Esophagus muscularis mucosa (tissue), 4 donors: ENCODE data around the gene NSL1.

Experiments
- EP300 ChIP-seq: sonication (generic); formaldehyde crosslinking; IDR thresholded peaks from one replicate; pipeline ENCODE4 v1.6.1; 2017; ENCODE audit warnings: antibody characterized with exemption
- POLR2A ChIP-seq: fragments of 450-650 bp; IDR thresholded peaks from one replicate; pipeline ENCODE4 v1.6.1; 2017; ENCODE audit warnings: antibody characterized with exemption, moderate library complexity, mild to moderate bottlenecking, low read depth
- POLR2AphosphoS5 ChIP-seq, 2 donors: sonication (generic); formaldehyde crosslinking; IDR thresholded peaks; one replicate each; pipeline ENCODE4 v1.6.1; 2017; ENCODE audit warnings: antibody characterized with exemption in 2 of 2
- TF ChIP-seq, protein P1 (sequence below), 3 experiments: fragments of 200-600 bp in 2 of 3; fragments of 450-650 bp in 1 of 3; sonication (generic) in 2 of 3; IDR thresholded peaks; one replicate each; pipeline ENCODE4 v1.5.1; 2017 to 2019; ENCODE audit warnings: antibody characterized with exemption in 3 of 3, mild to moderate bottlenecking in 2 of 3, moderate library complexity in 1 of 3

DNA sequence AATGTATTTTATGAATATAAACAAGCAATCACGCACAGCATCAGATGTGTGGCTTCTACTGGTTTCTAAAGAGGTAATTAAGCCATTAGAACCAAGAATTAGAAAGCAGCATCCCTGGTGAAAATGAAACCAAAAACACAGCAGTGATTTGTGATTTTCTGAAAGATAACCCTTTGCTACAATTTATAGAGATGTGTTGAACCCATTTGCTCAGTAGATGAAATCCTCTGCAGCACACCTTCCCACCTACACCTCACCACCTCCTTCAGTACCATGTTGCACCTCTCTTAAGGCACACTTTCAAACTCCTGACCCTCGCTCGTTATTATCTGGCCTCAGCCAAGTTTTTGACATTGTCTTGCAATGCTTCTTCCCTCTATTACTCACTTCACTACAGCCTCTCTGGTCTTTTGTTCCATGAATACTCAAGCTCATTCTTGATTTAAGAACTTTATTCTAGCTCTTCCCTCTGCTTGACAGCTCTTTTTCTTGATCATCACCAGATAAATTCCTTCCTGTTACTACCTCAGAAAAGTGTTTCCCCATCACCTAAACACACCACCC lies 38.6 kb downstream of the NSL1 start:
- no peak for TF ChIP-seq POLR2A
- no peak for TF ChIP-seq POLR2AphosphoS5 (IDR thresholded peaks at IDR 0.05)
- TF ChIP-seq, protein P1, sequence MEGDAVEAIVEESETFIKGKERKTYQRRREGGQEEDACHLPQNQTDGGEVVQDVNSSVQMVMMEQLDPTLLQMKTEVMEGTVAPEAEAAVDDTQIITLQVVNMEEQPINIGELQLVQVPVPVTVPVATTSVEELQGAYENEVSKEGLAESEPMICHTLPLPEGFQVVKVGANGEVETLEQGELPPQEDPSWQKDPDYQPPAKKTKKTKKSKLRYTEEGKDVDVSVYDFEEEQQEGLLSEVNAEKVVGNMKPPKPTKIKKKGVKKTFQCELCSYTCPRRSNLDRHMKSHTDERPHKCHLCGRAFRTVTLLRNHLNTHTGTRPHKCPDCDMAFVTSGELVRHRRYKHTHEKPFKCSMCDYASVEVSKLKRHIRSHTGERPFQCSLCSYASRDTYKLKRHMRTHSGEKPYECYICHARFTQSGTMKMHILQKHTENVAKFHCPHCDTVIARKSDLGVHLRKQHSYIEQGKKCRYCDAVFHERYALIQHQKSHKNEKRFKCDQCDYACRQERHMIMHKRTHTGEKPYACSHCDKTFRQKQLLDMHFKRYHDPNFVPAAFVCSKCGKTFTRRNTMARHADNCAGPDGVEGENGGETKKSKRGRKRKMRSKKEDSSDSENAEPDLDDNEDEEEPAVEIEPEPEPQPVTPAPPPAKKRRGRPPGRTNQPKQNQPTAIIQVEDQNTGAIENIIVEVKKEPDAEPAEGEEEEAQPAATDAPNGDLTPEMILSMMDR (IDR thresholded peaks at IDR 0.05), result no peak
- TF ChIP-seq EP300, result no peak
